ENCODE results near the gene MRPS22.

MRPS22 gene

DNA sequence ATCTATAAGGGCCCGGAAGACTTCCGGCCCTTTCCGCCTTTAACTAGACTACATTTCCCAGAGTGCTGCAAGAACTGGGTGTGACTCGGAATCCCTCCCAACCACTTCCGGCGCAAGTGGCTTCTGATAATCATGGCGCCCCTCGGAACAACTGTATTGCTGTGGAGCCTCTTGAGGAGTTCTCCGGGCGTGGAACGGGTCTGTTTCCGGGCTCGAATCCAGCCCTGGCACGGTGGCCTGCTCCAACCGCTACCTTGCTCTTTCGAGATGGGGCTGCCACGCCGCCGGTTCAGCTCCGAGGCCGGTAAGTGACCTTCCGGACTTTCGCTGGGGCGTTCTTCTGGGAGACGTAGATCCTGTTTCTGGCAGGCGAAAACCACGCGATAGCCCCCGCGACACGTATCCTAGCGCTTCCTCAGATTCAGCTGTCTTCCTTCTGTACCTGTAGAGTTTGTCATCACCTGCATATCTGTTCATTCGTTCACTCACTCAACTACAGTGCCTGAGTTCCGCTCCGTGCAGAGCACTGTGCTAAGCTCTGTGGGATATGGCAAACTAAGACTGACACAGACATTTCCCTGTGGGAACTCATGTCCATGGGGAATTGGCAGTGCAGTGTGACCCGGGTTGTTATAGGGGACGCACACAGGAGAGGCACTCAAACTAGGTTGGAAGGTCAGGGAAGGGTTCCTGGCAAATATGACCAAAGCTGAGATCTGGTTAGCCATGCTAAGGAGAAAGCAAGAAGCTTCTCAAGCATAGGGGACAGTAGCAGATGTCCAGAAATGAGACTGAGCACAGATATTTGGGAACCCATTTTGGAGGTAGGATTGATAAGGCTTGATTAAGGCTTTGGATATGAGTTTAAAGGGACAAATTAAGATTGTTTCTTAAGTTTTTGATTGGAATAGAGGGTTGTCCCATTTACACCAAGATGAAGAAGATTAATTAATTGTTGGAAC lies at the start of gene MRPS22:
MRPS22 (plus strand) TSS at position 126 of the 962 bp plus-strand sequence; CDS start at position 133, 7 bp downstream.
- peak; percentile 59 for DNase-seq (ENCODE audit: low read depth)

DNA sequence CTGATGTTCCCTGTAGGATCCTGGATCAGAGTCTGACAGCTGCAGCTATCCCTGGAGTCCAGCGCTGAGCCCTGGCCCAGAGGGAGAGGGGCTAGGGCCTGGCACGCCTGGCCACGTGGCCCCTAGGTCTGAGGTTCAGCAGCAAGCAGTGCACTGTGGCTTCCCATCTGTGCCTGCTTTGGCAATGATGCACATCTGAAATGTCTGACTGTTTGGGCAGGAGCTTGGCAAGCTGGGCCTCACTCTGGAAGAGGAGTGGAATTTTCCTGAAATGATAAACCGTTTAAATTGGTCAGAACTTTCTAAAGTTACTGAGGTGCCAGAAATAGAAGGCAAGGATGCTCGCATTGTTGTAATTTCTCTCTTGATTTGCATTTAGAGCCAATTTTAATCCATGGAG lies 48.8 kb upstream of the MRPS22 start:
- DNase-seq (ENCODE audit: low read depth), result no peak

DNA sequence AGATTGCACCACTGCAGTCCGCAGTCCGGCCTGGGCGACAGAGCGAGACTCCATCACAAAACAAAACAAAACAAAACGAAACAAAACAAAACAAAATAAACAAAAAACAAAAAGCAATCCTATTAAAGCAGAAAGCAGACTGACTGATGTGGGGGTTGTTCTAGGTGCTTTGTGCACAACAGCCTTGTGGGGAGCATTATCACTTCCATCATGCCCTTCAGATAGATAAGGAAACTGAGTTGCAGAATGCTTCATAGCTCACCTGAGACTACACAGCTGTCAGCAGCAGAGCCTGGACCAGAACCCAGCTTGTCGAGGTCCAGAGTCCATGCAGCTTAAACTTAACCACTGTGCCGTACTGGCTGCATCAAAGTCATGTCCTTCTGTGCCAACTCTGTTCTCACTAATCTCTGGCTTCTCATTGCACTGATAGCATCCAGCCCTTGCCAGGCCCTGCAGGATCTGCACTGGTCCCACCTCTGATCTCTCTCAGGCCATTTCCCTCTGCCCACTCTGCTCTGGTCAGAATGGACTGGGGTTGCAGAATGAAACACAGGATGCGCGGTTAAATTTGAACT lies 47.6 kb upstream of the MRPS22 start:
- DNase-seq (ENCODE audit: low read depth), result no peak

GRCh38 chr3:139297588-139298311 lies 46.1 kb upstream of the MRPS22 start:
- no peak for DNase-seq (ENCODE audit: low read depth)

DNA sequence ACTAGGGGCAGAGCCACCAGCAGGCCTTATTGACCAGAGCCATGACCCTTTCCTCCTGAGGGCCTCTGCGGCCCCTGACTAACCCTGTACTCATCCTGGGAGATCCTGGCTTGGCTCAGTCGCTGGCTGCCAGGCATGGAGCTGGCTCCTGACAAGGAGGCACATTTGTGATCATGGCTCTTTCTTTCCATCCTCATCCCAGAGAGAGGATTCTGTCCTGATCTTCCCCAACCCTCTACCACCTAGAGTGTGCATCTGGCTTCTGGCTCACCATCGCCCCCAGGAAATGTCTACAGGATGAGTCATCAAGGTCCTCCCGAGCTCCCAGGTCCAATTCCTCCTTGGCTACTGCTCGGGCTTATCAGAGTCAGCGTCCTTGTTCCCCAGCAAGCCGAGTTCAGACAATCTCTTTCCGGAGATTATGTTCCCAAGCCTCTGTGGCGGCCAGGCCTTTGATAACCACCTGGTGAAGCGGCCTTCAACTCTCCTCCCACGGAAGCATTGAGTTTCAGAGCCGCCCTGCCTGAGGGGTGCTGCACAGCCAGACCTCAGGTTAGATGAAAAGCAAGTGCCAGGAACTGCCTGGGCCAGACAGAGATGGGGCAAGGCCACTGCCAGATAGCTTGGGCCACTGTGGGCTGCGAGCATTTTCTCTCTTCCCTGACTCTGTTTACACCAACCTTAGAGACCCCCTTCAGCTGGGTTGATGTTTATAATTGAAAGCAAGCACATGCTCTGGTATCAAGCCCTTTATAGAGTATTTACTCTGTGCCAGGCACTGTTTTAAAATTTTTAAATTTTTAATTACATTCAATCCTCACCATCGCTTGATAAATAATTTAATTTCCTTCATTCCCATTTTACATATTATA lies 44.3 kb upstream of the MRPS22 start:
- no peak for DNase-seq (ENCODE audit: low read depth)

DNA sequence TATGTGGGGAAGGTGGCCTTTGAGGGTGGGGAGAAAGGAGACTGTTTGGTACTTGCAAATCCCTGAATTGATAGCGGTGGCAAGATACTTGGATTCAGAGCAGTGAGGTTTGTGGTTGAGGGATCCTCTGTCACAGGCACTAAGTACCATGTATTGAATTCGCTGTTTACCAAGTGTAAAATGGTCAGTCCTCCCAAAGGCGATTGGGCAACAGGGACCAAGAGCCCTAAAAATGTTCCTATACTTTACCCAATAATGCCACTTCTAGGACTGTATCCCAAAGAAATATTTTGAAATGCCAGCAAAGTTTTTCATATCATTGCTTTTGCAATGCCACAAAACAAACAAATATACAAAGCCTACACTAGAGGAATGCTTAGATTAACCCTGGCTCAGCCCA lies 43.4 kb upstream of the MRPS22 start:
- DNase-seq (ENCODE audit: low read depth), result no peak

GRCh38 chr3:139301183-139301582 lies 42.6 kb upstream of the MRPS22 start:
- no peak for DNase-seq (ENCODE audit: low read depth)

DNA sequence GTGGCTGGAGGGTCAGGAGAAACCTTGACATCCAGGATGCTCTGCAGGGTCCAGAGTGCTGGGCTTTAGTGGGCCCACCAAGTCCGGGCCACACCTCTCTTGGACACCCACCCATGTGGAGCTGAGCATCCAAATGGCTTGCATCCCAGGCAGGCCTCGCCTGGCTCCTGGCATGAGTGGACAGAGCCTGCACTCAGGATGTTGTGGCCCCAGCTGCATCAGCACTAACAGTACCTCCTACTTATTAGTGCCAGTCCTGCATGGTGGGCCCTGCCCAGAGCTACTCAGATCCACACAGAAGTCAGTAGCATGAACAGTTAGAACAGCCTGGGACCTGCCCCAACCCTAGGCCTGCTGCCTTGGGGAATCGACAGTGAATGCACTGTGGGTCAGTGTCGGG lies 42.2 kb upstream of the MRPS22 start:
- DNase-seq (ENCODE audit: low read depth), result no peak

DNA sequence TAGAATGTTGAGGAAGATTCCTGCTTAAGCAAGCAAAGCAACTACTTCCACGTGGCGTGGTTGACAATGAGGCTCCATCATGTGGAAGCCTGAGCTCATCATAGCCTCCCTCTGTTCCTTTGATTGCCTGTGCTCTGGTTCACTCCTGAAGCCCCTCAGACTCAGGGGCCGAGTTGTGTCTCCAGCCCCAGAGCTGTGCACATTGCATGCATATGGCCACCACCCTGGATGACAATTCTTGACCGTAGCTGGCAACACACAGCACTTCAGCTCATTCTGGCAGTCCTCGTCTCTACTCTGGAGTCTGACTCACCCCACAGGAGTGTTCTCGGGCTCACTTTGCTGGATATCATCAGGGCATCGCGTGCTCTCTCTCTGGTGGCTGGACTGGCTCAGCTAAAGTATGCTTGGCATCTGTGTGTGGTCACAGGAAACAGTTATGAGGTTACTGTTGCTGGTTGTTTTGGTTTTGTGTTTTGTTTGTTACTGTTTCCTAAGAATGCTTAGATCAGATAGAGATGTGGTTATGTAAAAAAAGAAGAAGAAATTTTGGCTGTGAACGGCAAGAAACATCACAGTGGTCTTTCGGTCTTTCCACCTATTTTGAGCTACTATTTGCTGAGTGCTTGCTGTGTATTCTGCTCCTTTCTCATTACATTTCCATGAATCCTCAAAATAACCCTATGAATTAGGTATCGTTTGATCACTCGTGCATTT lies 41.6 kb upstream of the MRPS22 start:
- DNase-seq (ENCODE audit: low read depth), result no peak

- DNase-seq (ENCODE audit: low read depth), result no peak
Observed at GRCh38 chr3:139302801-139303113, 41.1 kb upstream of the MRPS22 start.

- DNase-seq (ENCODE audit: low read depth), result no peak
Observed at GRCh38 chr3:139303216-139303615, 40.6 kb upstream of the MRPS22 start.

- DNase-seq (ENCODE audit: low read depth), result no peak
Observed at GRCh38 chr3:139304383-139304782, 39.4 kb upstream of the MRPS22 start.

GRCh38 chr3:139306078-139306477 lies 37.7 kb upstream of the MRPS22 start:
- DNase-seq (ENCODE audit: low read depth), result no peak

GRCh38 chr3:139307072-139307491 lies 36.7 kb upstream of the MRPS22 start:
- no peak for DNase-seq (ENCODE audit: low read depth)

- no peak for DNase-seq (ENCODE audit: low read depth)
Observed at GRCh38 chr3:139307601-139308555, 35.9 kb upstream of the MRPS22 start.

DNA sequence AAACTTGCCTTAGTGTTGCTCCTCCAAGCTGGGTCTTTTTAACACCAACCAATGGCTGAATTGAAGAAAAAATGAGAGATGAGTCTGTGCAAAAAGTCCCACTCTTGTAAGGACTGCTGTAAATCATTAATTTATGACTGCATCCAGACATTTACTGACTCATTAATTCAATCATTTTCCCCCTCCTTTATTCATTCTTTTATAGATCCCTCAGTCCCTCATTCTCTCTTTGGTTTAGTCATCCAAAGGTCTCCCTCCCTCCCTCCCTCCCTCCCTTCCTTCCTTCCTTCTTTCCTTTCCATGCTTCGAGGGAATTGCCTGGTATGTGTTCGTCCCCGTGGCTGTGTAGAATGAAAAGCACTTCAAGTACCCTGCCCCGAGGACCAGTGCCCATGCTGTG lies 35.3 kb upstream of the MRPS22 start:
- DNase-seq (ENCODE audit: low read depth), result no peak

DNA sequence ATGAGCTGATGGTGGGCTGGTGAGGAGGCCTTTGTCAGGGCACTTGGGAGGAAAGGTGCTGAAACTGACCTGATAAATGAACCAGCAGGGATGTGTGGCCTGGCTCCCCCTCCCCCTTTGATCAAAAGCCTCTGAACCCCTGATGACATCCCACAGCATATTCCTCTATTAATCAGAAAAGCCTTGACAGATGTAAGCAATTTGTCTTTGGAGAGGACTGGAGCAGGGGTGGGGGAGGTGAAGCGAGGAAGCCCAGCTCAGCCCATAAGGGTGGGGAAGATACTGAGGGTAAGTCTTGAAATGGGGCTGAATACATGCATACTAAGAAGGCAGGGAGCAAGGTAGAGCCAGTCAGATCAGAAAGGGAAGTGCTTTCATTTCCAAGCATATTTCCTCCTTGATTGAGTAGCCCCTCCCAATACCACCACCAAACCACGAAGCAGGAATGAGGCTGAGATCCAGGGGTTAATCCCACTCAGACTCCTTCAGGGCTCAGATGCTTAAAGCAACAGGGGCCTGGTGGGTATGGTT lies 34.7 kb upstream of the MRPS22 start:
- DNase-seq (ENCODE audit: low read depth), result no peak

DNA sequence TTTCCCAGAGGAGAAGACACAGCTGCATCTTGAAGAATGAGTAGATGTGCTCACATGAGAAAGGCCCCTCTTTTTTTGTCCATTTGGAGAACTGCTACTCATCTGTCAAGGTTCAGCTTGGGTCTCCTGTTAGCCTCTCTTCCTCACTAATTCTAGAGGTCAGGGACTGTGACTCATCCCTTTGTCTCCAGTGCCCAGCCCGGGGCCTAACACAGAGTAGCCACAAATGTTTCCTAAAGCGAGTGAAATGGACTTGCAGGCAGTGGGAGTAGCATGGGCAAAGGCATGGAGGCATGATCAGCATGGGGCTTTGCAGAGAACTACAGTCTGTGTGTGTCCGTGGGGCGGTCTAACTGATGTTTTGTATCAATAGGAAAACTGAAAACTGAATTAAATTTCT lies 33.9 kb upstream of the MRPS22 start:
- DNase-seq (ENCODE audit: low read depth), result no peak

DNA sequence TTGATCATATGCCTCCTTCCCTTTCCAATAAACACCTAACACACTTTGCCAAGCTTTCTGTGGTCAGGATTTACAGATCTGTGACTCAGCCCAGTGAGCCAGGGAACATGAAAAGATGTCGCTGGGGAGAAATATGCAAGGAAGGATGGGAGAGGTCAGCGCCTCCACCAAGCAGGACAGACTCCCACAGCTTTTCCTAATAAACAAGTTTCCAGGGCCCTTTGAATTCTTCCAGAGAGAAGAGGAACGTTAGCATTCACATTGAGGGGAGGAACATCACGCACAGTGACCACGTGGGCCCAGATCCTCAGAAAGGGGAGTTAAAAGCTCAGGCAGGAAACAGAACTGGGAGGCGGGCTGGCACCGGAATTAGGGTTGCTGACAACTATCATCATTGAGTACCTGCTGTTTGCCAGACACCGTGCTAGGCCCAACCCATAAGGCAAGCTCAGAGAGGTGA lies 33.3 kb upstream of the MRPS22 start:
- DNase-seq (ENCODE audit: low read depth), result no peak

GRCh38 chr3:139311557-139311956 lies 32.3 kb upstream of the MRPS22 start:
- no peak for DNase-seq (ENCODE audit: low read depth)

Data from stimulated activated CD8-positive, alpha-beta memory T cell treated with anti-CD3 and anti-CD28 coated beads, Interleukin-7, amount 100 ng/mL, for 24 hours (primary cell).